ENCODE results near the gene SP1.
A peak's percentile ranks its signal among the peaks of the same experiment; 100 is the strongest.
"Not testable (repeated sequence)": the region's sequence is repeated elsewhere in the genome, so short reads cannot be mapped to it uniquely, and the experiment has no call there.

Gene SP1

DNA sequence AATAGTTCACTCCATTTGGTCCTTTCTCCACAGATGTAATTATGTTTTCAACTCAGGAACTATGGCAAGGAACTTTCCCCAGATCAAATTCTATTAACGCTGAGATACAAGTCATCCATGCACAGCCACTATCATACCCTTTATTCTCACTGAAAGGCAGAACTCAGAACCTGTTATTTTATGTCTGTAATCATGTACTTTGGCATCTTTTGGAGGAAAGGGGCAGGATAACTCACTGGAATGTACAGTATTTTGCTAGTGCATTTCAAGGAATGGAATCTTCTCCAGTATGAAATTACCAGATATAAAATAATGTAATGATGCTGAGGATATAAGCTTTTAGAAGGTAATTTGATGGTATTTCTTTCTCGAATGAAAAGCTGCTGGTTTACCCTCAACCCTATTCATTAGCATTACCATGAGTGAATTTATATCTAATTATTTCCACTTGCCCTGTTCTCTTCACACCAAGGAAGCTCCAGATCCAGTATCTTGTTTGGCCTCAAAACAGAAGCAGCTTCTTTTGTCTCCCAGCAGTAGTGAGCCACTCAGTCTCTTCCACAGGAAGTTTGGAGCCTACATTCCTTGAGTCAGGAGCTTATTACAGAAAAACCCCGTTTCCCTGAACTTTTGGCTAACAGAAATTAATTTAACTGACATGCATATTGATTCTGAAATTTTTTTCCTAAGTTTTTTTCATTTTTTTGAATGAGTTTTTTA is 33.7 kb downstream of the SP1 start:
- DNase-seq (ENCODE audit: low read depth in 2 of 2): no peak

DNA sequence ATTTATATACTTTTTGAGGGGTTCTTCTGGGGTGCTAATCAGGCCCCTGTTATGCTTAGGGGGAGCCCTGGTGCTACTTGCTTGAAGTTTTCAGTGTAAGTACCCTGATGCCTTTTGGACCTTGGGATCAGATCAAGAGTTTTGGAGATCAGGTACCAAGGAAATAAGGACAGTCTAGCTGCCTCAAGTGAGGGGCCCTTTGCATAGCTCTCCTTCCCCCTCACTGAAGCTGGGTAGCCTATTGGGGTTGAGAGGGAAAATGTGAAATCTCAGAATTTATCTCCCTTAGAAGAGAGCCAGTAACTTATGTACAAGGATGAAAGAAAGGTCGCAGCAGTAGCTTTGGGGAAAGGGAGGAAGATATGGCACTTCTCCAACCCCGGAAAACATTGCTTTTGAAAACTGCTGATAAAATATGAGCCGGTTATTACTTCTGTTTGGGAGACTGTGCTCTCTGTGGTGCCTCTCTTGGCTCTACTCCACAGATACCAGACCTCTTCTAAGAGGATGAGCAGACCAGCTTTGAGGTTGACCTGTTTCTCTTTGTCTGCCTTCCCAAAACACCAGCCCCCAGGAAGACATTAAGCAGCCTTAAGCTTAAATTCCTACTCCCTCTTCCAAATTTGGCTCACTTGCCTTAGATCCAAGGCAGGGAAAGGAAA is 34.9 kb downstream of the SP1 start:
- DNase-seq (ENCODE audit: low read depth in 2 of 2): no peak

DNA sequence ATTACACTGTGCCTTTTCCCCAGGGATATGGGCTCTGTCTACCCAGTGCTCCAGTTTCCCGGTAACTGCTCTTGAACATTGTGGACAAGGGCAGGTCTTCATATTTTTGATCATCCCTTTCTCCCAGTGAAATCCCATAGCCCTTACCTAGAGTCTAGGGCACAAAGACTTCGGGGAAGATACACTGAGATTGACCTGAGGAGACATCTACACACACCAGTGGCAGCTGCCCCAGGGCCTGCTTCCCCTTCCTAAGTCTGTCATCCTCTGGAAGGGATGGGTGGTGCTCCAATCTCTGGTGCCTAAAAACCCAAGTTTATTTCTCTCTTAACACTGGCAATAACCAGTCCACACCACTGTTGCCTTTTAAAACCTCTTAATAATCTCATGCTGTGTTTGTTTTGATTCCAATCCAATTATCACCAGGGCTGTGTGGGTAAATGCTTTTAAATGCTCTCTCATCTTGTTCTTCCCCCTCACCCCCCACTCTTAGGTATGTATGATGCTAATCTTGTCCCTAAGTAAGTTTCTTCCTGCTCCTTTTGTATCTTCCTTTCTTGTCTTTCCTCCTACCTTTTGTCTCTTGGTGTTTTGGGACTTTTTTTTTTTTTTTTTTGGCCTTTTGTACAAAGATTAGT is 35.9 kb downstream of the SP1 start:
- not testable (repeated sequence) for DNase-seq (ENCODE audit: low read depth in 2 of 2)

DNA sequence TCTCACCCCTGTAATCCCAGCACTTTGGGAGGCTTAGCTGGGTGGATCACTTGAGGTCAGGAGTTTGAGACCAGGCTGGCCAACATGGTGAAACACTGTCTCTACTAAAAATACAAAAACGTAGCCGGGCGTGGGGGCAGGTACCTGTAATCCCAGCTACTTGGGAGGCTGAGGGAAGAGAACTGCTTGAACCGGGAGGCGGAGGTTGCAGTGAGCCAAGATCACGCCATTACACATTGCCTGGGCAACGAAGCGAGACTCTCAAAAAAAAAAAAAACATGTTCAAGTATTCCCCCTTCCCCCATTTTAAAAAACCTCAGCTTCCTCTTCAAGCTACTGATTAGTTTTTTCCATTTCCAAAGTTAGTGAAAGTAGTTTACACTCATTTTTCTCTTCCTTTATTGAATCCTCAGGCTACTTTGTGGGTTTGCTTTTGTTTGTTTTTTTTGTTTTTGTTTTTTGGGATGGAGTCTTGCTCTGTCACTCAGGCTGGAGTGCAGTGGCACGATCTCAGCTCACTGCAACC is 37.4 kb downstream of the SP1 start:
- DNase-seq (ENCODE audit: low read depth in 2 of 2): not testable (repeated sequence)

DNA sequence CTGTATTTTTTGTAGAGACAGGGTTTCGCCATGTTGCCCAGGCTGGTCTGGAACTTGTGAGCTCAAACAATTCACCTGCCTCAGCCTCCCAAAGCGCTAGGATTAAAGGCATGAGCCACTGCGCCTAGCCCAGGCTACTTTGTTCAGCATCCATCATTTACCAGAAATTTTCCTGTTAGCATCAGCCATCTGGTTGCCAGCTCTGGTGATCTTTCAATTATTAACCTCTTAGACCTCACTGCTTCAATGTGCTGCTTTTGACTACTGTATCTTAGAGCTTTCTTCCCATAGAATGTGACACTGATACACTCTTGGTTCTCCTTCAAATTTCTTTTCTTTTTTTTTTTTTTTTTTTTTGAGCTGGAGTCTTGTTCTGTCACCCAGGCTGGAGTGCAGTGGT is 38.2 kb downstream of the SP1 start:
- DNase-seq (ENCODE audit: low read depth in 2 of 2): no peak

DNA sequence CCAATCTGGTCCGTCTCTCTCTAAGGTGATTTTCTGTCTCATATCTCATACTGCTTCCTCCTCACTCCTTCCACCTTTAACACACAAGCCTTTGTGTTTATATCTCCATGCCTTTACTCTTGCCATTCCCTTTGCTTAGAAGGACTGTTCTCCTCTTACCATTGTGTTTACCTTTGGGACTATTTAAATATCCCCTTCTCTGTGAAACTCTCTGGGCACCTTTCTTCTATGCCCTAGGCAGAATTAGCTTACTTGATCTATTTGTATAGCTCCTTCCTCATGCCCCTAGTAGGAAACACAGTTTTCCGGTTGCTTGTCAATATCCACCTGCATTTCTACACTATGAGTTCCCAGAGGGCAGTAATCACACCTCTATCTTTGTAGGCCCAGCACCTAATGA is 39.8 kb downstream of the SP1 start:
- DNase-seq (ENCODE audit: low read depth in 2 of 2): no peak

DNA sequence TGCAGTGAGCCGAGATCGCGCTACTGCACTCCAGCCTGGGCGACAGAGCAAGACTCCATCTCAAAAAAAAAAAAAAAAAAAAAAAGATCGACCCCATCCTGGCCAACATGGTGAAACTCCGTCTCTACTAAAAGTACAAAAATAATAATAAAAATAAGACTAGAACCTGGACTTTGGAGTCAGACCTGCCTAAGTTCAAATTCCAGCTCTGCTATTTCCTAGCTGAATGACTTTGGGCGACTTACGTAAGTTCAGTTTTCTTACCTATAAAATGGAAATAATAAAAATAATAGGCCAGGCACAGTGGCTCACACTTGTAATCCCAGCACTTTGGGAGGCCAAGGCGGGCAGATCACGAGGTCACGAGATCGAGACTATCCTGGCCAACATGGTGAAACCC is 42.3 kb downstream of the SP1 start:
- DNase-seq (ENCODE audit: low read depth in 2 of 2): not testable (repeated sequence)

DNA sequence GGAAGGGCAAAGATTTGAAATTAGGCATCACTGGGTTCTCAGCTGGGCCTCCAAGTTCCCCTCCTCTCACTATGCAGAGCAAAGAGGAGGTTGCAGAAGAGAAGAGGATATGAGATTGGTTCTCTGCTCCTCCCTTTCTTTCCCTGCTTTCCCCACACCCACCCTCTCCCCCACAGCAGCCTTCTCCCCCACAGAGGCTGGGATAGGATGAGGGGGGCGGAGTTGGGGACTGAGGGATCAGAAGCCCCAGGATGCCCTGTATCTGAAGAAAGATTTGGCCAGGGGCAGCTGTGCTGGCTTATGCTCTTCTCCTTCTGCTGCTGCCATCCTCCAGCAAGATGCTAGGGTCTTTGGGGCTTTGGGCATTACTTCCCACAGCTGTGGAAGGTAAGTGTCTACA is 43.6 kb downstream of the SP1 start, which contains the start of gene AMHR2:
Gene AMHR2 (plus strand): TSS at position 259 of the 400 bp plus-strand sequence. CDS start 80 bp downstream, at position 339.
- no peak for DNase-seq (ENCODE audit: low read depth in 2 of 2)

DNA sequence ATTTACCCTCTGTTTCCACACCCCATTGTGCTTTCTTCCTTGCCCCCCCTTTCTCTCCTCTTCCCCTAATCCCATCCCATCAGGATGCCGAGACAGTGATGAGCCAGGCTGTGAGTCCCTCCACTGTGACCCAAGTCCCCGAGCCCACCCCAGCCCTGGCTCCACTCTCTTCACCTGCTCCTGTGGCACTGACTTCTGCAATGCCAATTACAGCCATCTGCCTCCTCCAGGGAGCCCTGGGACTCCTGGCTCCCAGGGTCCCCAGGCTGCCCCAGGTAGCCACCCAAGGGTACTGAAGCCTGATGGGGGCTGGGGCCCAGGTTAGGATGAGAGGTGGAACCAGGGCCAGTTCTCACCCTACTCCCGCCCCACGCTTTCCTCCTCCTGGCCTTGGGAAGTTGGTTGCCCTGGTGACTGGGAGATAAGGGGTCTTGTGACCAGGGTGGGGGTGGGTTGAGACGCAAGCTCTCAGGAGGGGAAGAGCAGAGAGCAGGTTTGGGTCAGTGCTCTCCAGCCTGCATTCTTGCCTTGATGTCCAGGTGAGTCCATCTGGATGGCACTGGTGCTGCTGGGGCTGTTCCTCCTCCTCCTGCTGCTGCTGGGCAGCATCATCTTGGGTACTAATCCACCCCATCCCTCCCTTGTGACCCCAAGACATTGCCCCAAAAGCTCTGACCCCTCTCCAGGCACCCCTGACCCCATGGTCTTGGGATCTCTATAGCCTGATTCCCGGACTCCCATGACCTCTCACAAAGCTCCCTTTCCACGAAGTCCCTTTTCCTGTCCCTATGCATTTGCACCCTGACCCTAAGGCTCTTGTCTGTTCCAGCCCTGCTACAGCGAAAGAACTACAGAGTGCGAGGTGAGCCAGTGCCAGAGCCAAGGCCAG is 44.9 kb downstream of the SP1 start:
- DNase-seq (ENCODE audit: low read depth in 2 of 2): no peak

DNA sequence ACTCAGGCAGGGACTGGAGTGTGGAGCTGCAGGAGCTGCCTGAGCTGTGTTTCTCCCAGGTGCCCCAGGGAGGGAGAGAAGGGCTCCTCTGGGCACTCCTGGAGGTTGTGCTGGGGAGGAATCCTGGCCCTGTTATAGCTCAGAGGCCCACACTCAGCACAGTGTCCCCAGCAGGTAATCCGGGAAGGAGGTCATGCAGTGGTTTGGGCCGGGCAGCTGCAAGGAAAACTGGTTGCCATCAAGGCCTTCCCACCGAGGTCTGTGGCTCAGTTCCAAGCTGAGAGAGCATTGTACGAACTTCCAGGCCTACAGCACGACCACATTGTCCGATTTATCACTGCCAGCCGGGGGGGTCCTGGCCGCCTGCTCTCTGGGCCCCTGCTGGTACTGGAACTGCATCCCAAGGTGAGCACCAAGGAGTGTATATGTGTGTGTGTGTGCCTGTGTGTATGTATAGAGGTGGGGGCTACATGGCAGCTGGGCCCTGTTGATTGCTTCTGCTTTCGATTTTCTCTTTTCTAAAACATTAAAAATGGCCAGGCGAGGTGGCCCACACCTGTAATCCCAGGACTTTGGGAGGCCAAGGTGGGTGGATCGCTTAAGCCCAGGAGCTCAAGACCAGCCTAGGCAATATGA is 45.7 kb downstream of the SP1 start:
- DNase-seq (ENCODE audit: low read depth in 2 of 2): no peak

DNA sequence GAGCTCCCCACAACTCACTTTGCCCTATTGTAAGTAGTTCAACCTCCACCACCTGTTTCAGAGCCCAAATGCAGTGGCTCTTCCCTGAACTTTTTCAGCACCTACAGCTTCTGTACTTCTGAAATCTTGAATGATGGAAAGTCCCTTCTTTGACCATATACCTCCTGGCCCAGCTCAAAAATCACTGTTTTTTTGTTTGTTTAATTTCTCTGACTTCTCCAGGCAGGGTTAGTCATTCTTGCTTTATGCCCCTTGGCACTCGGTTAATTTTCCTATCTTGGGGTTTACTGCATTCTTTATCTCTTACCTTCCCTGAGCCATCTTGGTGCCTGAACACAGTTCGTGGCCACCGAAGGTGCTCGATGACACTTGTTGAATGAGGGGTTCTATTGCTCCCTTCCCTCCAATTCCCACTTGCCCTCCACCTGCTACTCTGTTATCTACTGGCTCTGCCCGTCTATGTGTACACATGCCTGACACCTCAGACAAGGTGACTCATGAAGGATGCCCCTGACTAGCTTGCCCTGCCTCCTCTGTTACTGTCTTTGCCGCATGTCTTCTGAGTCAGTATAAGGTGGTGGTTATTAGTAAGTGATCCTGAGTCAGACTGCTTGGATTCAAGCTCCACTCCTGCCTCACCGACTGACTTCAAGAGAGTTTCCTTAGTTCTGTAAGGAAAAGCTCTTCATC is 48.1 kb downstream of the SP1 start:
- DNase-seq (ENCODE audit: low read depth in 2 of 2): no peak

DNA sequence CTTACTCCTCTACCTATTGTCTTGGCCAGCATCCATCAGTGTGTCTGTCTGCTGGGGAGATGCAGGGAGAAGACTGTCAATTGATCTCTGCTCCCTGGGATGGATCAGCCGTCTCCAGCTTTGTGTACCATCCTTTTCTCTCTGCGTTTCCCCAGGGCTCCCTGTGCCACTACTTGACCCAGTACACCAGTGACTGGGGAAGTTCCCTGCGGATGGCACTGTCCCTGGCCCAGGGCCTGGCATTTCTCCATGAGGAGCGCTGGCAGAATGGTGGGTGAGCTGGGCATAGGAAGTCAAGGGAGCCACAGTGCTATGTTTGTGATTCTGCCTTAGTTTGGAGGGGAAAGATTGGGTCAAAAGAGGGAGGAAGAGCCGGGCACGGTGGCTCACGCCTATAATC is 48.8 kb downstream of the SP1 start:
- DNase-seq (ENCODE audit: low read depth in 2 of 2): no peak

DNA sequence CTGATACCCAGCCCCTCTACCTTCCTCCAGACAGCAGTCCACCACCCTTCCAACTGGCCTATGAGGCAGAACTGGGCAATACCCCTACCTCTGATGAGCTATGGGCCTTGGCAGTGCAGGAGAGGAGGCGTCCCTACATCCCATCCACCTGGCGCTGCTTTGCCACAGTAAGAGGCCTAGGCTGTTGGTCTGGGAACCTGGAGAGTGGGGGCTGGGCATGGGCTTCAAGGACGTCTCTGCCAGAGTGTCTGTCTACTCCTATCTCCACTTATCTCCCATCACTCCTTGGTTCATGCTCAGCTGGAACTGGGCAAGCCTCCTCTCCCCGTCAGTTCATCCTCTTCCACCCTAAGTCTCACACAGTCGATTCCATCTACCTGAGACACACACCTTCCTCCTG is 50.1 kb downstream of the SP1 start:
- no peak for DNase-seq (ENCODE audit: low read depth in 2 of 2)

DNA sequence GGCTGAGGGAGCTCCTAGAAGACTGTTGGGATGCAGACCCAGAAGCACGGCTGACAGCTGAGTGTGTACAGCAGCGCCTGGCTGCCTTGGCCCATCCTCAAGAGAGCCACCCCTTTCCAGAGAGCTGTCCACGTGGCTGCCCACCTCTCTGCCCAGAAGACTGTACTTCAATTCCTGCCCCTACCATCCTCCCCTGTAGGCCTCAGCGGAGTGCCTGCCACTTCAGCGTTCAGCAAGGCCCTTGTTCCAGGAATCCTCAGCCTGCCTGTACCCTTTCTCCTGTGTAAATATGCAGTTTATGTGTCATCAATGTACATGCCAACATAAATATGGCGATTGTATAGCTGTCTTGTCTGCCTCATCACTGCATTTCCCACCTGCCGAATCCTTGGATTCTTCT is 51.2 kb downstream of the SP1 start:
- no peak for DNase-seq (ENCODE audit: low read depth in 2 of 2)

DNA sequence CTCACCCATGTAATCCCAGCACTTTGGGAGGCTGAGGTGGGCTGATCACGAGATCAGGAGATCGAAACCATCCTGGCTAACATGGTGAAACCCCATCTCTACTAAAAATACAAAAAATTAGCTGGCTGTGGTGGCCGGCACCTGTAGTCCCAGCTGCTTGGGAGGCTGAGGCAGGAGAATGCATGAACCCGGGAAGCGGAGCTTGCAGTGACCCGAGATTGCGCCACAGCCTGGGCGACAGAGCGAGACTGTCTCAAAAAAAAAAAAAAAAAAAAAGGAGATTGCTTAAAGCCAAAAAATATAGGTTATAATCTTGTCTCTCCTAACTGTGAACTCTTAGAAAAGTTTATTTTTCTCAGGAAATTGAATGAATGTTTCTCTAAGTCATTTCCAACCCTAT is 55.4 kb downstream of the SP1 start:
- not testable (repeated sequence) for DNase-seq (ENCODE audit: low read depth in 2 of 2)

DNA sequence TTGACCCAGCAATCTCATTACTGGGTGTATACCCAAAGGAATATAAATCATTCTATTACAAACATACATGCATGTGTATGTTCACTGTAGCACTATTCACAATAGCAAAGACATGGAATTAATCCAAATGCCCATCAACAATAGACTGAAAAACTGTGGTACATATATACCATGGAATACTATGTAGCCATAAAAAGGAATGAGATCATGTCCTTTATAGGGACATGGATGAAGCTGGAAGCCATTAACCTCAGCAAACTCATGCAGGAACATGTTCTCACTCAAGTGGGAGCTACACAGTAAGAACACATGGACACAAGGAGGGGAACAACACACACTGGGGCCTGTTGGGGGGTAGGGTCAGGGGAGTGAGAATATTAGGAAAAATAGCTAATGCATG is 59.6 kb downstream of the SP1 start:
- DNase-seq (ENCODE audit: low read depth in 2 of 2): not testable (repeated sequence)

DNA sequence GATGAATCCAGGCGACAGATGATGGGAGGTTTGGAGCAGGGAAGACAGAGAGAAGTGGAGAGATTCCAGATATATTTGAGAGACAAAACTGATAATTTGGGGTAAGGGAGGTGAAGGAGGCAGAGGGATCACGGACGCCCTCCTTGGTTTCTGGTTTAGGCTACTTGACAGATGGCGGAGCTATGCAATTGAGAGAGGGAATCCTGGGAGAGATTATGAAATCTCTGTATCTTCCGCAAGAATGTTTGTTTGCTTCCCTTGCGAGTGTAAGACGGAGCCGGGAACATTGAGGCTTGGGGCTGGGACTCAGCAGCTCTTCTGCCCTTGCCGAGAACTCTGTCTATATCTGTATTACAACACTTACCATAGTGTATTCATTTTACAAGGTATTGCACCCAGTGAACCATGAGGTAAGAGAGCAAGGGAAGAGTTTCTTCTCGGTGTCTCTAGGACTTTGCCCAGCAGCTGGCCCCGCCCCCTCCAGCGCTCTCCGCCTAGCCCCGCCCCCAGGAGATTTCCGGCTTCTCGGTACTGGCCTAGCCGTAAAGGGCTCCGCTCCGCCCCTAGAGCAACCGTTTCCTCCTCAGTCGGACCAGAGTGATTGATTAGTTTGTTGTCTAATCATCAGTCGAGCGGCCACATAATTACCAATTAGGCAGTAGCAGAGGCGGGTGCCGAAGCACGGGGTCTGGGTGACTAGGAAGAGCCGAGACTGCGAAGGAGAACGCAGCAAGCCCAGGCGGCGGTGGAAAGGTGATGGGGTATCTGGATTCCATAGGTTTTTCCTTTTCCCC is 61.3 kb downstream of the SP1 start, which contains the start of gene PRR13:
Gene PRR13 (plus strand): TSS at position 695 of the 794 bp plus-strand sequence. CDS start 981 bp downstream, outside the sequence.
- peak; percentile 97 to 98 for DNase-seq (ENCODE audit: low read depth in 2 of 2)

DNA sequence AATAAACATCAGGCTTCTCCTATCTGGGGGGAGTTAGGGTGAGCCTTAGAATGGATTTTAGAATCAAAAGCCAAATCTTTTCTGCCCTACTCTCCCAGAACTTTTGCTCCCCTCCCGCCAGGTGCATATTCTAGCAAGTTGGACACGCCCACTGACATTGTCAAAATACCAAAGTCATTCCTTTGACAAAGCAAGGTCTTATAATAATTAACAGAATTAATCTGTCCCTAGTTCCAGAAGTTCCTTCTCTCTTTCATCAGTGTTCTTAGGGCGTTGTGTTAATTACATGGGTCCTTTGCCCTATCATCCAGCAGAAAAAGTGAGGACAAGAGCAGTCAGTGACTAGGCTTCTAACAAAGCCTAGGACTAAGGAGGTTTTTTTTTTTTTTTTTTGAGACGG is 64.0 kb downstream of the SP1 start:
- no peak for DNase-seq (ENCODE audit: low read depth in 2 of 2)

DNA sequence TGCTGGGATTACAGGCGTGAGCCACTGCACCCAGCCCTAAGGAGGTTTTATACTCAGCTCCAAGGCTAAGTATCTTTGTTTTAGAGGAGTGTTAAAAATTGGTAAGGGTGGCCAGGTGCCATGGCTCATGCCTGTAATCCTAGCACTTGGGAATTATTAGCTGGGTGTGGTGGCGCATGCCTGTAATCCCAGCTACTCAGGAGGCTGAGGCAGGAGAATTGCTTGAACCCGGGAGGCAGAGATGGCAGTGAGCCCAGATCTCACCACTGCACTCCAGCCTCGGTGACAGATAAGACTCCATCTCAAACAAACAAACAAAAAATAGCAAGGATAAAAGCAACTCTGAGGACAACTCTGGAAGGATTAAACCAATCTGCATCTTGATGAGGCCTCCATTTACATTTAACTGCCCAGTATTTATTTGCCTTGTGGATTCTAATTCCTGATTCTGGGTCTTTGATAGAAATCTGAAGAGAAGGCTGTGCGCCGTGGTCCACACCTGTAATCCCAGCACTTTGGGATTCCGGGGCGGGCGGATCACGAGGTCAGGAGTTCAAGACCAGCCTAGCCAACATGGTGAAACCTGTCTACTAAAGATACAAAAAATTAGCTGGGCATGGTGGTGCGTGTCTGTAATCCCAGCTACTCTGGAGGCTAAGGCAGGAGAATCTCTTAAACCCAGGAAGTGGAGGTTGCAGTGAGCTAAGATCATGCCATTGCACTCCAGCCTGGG is 64.8 kb downstream of the SP1 start:
- DNase-seq (ENCODE audit: low read depth in 2 of 2): not testable (repeated sequence)
